SH-SY5Y (cell line): Measurements from ENCODE around the gene CCDC13.

Source experiments
- GATA2 ChIP-seq: IDR thresholded peaks from 2 replicates; pipeline ENCODE4 v1.6.1; 2011; ENCODE audit warnings: mild to moderate bottlenecking, low read depth, low read length
- GATA3 ChIP-seq: IDR thresholded peaks from 2 replicates; pipeline ENCODE4 v1.6.1; 2011; ENCODE audit warnings: low read depth, mild to moderate bottlenecking, low read length, moderate library complexity

Gene CCDC13

DNA sequence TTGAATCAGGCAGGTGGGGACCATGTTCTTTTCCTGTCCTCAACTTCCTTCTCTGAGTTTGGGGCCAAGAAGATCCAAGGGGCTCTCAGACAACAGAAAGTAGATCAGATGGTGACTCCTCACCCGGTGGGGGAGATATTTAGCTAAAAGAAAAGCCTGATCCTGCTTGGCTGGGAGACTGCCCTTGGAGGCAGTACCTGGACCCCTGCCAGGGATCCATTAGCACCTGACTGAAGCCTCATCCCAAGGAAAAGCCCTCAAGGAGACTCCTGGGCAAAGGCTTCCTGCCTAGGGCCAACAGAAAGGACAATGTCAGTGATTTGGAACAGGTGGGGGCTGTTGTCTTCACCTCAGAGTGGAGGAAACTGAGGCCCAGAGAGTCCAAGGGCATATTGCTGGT, 37.0 kb downstream of the CCDC13 start:
- no peak for TF ChIP-seq GATA3
- TF ChIP-seq GATA2: no peak

DNA sequence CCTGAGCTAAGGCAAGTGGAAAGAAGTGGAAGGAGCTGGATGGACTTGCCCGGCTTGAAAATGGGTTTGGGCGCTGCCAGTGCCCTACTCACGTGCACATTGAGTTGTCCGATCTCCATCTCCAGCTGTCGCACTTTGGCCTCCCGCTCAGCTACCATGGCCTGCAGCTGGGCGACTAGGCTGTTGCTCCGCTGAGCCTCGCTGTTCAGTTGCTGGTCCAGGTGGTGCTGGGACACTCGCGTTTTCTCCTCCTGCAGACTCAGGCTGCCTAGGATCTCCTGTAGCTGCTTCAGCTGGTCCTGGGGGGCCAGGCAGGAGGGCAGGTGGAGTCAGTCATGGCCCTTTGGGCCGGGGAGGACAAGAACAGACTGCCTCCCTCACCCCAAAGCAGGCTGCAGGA, 37.4 kb downstream of the CCDC13 start:
- TF ChIP-seq GATA2 (no peak), GATA3 (no peak)

DNA sequence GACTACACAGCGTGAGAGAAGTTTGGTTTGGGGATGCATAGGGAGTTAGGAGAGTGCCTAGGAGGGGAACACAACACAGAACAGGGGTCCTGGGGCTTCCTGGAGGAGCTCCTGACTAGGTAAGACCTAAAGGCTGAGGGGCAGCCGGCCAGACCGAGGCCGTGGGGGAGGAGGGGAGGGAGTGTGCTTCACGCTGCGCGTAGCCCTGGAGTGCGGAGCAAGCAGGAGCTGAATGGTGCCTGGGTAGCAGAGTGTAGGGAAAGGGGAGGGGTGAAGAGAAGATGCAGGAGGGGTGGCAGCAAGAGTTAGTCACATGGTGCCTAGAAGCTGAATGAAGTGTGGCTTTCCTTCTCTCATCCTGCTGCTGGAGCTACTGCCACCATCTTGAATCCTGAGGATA, 38.0 kb downstream of the CCDC13 start:
- TF ChIP-seq GATA3: no peak
- no peak for TF ChIP-seq GATA2

DNA sequence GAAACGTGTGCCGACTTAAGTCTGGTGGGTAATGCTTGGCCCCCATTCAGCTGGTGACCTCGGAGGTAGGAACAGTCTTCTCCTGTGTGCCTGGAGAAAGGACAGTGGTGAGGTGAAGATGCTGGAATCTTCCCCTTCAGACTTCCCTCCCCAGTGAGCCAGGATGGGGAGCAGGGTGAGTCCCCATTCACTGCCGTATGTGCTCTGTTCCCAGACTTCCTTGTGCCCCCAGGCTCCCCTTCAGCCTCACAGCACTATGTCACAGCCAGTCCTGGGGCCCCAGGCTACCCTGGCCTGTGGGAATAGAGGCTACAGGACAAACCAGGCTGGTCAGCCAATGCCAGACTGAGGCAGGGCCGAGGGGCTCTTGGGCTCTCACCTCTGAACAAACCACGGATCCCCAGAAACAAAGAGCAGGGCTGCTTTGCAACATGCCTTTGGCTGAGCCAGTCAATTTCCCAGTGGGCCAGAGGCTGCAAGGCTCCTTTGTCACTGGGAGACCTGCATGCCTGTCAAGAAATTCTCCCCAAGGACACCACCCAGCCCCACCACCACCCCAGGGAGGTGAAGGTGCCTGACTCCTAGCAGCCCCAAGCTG, 38.7 kb downstream of the CCDC13 start:
- no peak for TF ChIP-seq GATA2
- no peak for TF ChIP-seq GATA3

DNA sequence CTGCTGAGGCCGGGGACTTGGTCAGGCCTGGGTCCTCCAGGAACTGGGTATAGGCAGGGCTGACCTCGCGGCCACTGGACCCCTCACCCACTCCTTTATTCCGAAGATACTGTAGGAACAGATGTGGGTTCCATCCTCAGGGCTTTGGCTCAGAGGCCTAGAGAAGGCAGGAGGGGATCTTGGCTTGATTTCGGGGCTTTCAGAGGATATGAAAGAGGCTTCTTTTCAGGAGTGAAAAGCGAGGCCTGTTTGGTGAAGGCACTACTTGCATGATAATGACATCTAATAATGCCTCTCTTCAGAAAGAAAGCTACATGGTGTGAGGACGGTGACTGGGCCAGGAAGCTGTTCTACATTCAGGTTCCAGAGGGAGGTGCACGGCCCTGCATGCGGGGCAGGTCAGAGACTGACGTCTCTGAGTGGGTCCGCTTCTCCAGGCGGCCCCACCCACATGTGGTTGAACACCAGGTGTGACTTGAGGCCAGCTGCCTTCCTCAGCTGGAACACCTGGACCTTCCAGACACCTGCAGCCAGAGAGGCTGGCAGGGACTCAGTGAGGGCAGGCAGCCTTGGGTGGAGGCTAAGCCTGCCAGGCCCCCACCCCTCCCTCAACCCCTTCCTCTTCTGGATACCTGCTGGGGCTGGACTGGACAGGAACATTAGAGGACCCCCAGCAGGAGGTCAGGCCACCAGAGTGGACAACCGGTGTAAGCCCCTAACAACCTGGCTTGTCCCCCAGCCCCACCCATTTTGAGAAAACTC, 39.4 kb downstream of the CCDC13 start:
- TF ChIP-seq GATA2 (no peak), GATA3 (no peak)

DNA sequence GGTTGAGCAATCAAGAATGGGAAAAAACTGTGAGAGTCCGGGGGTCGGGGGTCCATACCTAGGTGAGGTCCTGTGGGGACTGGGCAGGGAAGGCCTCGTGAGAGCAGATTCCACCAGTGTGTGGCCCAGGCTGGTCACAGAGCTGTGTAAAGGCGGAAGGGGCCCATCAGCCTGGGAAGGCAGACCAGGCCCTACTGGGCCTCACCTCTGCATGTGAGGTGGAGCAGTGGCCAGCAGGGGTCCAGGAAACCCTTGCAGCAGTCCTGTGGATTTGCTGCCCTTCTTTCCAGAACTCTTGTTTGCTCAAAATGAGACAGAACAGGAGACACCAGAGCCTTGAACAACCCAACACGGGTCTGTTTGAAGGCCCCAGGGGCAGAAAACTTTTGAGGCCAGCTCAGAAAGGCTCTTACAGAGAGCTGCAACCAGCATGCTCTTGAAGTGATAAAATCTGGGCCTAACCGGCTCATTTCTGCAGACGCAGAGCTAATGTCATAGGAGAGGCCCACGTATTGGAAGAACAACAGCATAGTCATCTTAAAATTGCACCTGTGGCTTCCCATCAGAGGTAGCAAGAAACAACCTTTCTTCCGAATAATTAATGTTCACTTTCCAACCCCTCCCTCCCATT, 40.1 kb downstream of the CCDC13 start:
- TF ChIP-seq GATA3 (no peak), GATA2 (no peak)

DNA sequence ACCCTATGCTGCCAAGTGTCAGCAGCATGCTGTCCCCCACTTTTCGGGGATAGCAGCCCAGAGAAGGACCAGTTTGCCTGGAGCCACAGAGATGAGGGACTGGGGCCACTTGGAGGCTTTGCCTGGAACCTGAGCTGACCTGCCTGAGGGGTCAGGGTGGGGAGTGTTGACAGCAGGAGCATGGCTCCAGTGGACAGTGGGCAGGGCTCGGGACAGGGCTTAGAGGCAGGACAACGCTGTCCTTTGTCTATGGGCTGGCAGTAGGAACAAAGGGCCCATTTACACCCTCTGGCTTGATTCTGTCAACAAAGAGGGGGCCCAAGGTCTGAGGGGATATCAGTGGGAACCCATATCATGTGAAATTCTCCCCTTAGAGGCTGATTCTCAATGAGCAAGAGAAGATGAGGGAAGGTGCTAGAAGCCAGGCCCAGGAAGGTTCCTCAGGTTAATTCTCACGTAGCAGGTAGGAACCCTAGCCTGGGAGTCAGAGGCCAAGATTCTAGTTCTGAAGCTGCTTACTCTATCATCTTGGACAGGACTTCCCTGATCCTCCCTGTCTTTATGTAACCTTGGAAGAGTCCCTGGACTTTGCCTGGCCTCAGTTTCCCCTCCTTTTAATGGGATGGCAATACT, 40.7 kb downstream of the CCDC13 start:
- TF ChIP-seq GATA3 (no peak), GATA2 (no peak)

DNA sequence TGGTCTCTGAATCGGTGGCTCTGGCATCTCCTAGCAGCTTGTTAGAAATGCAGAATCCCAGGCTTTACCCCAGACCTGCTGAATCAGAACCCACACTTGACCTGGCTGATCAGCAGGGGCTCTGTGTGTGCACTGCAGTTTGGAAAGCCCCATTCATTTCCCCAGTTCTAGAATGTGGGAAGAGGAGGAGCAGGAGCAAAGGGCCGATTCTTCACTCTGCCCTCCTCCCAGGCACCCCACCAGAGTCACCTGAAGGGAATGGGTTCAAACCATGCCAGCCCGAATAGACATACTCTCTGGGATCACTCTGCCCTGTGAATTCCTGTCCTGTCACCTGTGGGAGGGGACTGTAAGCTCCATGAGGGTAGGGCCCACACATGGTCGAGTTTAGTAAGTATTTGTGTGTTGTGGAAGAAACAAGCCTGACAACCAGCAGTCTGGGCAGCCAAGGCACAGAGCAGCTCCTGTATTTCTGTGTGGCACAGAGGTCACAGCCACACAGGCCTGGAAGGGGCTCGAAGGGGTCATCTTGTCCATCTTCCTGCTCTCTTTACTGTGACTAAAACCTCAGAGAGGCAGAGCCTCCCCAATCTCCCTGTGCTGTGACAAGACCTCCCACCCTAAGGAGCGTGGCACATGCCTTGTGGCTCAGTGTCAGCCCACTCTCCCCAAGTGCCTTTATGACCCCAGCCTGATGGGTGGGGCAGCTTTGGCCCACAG, 41.4 kb downstream of the CCDC13 start:
- no peak for TF ChIP-seq GATA2
- no peak for TF ChIP-seq GATA3

DNA sequence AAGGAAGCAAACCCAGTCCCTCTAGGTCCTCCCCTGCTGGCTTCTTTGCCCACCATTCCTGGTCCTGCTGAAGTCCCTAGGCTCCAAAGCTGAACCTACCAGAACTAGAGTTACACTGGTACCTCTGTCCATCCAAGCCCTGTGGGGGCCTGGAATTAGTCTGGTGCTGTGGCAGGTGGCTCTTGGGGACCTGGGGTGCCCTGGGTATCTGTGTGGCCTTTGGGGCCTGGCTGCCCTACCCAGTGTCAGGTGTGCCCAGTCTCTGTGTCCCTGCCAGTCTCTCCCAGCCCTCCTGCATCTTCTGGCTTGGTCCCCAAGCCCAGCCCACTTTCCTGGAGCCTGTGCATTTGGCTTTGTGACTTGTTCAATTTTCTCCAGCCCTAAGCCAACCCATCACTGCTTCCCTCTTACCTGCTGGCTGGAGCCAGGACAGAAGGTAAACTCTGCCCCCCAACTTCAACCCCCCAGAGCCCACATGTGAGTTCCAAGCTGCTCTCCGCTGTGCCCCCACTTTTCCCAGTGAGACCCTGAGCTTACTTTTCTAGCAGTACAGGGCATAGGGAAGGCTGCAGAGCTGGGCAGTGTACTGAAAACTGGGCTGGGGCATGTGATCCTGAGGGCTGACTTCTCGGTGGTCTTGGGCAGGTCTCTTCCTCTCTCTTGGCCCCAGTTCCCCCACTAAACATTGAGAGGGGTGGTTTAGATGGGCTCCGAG, 42.2 kb downstream of the CCDC13 start:
- no peak for TF ChIP-seq GATA3
- TF ChIP-seq GATA2: no peak

DNA sequence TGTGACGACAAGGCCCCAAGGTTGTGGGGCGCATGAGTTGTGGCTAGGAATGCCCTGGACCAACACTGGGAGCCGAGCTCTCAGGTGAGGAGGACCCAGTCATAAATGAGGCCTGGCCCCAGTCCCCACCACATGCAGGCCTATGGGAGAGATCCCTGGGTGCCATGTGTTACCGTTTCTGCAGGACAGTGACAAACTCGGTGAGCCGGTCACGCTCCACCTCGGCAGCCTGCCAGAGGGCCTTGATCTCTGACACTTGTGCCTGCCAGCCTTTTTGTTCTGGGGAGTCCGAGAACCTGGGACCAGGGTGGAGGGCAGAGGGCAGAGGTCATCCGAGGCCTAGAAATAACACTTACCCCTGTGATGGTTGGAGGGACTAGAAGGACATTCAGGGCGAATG, 42.8 kb downstream of the CCDC13 start:
- TF ChIP-seq GATA2: no peak
- no peak for TF ChIP-seq GATA3

DNA sequence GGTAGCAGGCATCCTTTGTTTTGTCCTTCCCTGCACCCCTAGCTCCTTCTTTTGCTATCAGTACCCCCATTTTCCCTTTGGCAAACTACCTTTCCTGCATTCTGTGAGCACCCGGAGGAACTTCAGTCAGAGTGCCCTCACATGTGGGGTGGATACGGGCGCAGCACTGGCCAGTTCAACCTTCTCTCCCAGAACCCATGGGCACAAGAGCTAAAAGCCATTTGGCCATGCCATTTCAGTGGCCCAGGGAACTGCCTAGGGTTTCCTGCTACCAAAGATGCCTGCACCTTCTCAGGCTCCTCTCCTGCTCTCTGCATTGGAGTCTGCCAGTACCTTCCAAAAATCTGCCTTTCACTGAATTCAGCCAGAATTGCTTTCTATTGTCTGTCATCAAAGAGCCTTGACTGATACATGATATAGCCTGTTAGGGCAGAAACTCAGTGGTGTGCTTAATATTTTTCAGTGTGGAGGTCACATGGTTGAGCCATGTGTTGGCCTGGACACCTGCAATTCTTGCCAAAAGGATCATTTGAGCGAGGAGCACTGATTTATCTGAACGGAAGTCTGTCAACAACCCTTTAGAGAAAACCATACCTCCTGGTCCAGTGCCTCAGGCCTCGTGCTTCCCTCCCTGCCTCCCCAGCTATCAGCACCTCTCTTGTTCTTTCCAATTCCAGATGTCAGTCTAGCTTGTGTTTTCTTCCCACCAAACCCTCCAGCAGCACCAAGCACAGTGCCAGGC, 43.5 kb downstream of the CCDC13 start:
- TF ChIP-seq GATA2 (no peak), GATA3 (no peak)

DNA sequence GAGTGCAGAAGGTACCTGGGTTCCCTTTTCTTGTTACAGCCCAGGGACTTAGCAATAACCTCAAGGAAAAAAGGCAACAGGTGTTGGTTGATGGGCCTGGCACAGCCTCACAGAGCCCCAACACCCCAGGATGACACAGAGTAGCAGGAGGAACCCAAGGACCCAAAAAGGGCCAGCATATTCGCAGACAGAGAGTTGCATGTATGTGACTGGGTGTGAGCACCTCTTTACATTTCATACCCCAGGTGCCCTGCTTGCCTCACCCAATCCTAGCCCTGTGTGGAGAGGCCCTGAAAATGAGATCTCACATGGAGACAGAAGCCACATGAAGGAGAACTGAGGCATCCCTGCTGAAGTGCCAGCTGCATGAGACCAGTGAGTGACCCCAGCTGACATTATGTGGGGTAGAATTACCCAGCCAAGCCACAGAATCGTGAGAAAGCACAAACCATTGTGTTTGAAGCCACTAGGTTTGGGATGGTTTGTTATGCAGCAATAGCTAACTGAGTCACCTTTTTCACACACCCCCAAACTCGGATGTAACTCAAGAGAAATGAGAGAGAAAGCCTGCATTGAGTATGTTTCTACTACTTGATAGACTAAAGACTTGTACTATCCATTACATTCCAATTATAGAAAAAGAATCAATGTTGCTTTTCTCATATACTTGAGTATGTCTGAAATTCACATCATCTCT, 44.2 kb downstream of the CCDC13 start:
- TF ChIP-seq GATA3: no peak
- TF ChIP-seq GATA2: no peak
